Measurements from ENCODE around the gene ANKRD16. TPM values are rescaled to one million over a fixed set of nuclear protein-coding genes. Genes with fewer than 3 reads are reported as not detected.
A peak's percentile ranks its signal among the peaks of the same experiment; 100 is the strongest.

Gene ANKRD16
- total and polyA plus RNA-seq, 2 of the 13 experiments (the other 11 are each of a cell fraction or from before 2014, with no cell fraction given), result 8.0 to 11.4 TPM

GRCh38 chr10:5832946-5833345 is 56.7 kb downstream of the ANKRD16 start:
- Histone ChIP-seq H3K27ac (ENCODE audit: extremely low read length, insufficient read depth, low read length) (no peak overlapping the region), H2AFZ (ENCODE audit: low read length) (no peak overlapping the region), H3K79me2 (ENCODE audit: insufficient read depth, low read length) (no peaks in the 10 kb centered on the region), H3K4me3 (replicated peaks in 1 of 3; ENCODE audit: insufficient read depth in 1 of 3, low read depth in 2 of 3, low read length in 3 of 3) (no peak overlapping the region), H3K9me3 (ENCODE audit: low read length) (no peaks in the 10 kb centered on the region), H3K27me3 (ENCODE audit: control insufficient read depth in 1 of 2, insufficient read depth in 2 of 2, low read length in 2 of 2) (peaks cover 2 to 11% of the 10 kb centered on the region in 2 experiments; a peak in 2 of 5 replicates), H3K36me3 (replicated peaks in 1 of 2; ENCODE audit: control insufficient read depth in 1 of 2, insufficient read depth in 2 of 2, low read length in 2 of 2) (no peaks in the 10 kb centered on the region), H3K4me1 (ENCODE audit: insufficient read depth, low read length) (peaks cover 74% of the 10 kb centered on the region), H3K9ac (ENCODE audit: insufficient read depth, low read depth, low read length) (no peak overlapping the region), H4K20me1 (ENCODE audit: insufficient read depth, low read length) (no peaks in the 10 kb centered on the region), H3K4me2 (ENCODE audit: low read depth, low read length) (0 out of 2 replicates have a peak overlapping the region, but pooled peaks have one; percentile 3)
- FAIRE-seq (no peak), DNase-seq (ENCODE audit: low spot score) (no peak), ATAC-seq (no peak)
- CTCF ChIA-PET (ENCODE audit: low intra/inter-chr PET ratio, low total read pairs), result no interaction called here
- 66% methylated on average over 12 of the region's 13 CpGs for WGBS (ENCODE audit: low lambda C conversion rate)
- intact Hi-C loops (cut with micrococcal nuclease; ENCODE audit: unreplicated experiment) (no loop called here), in situ Hi-C loops (cut with HindIII; ENCODE audit: extremely low pct_ligation_motif_present, low pct_unique_long_range_greater_than_20kb) (no loop called here)
- POLR2A ChIA-PET, result interaction anchor here (4.6 kb wide), 1 partner anchor 19 kb away, joined by 21 read pairs; the partner anchor contains the start of gene GDI2
- no TSS peak for BruUV-seq (replicated peaks)
- TF ChIP-seq ZNF670 (CRISPR knock-in tag; IDR thresholded peaks at IDR 0.05; ENCODE audit: borderline replicate concordance) (no peak), ZBTB4 (CRISPR knock-in tag; IDR thresholded peaks at IDR 0.05; ENCODE audit: borderline replicate concordance) (no peak), ZNF121 (CRISPR knock-in tag; IDR thresholded peaks at IDR 0.05) (no peak), HNRNPH1 (optimal IDR thresholded peaks at IDR 0.05; ENCODE audit: low read depth, low read length) (no peak)

GRCh38 chr10:5831446-5831782 is 58.3 kb downstream of the ANKRD16 start:
- H3K79me2 ChIP-seq (ENCODE audit: insufficient read depth, low read length), result no peaks in the 10 kb centered on the region
- no TSS peak for BruUV-seq (replicated peaks)
- no peaks in the 10 kb centered on the region for H3K36me3 ChIP-seq (replicated peaks in 1 of 2; ENCODE audit: control insufficient read depth in 1 of 2, insufficient read depth in 2 of 2, low read length in 2 of 2)
- no peaks in the 10 kb centered on the region for H3K9me3 ChIP-seq (ENCODE audit: low read length)
- H3K4me3 ChIP-seq (replicated peaks in 1 of 3; ENCODE audit: insufficient read depth in 1 of 3, low read depth in 2 of 3, low read length in 3 of 3), result peak overlapping the region in 2 of 3 experiments; percentile 20 to 54; a peak in 1 of 6 replicates
- WGBS (ENCODE audit: low lambda C conversion rate), result 10% methylated on average over 7 of the region's 8 CpGs
- in situ Hi-C loops (cut with HindIII; ENCODE audit: extremely low pct_ligation_motif_present, low pct_unique_long_range_greater_than_20kb) (no loop called here), intact Hi-C loops (cut with micrococcal nuclease; ENCODE audit: unreplicated experiment) (no loop called here)
- H3K4me1 ChIP-seq (ENCODE audit: insufficient read depth, low read length), result peaks cover 76% of the 10 kb centered on the region
- no peaks in the 10 kb centered on the region for H4K20me1 ChIP-seq (ENCODE audit: insufficient read depth, low read length)
- no peak overlapping the region for H3K27ac ChIP-seq (ENCODE audit: extremely low read length, insufficient read depth, low read length)
- H3K9ac ChIP-seq (ENCODE audit: insufficient read depth, low read depth, low read length), result no peak overlapping the region
- peak; percentile 51 for DNase-seq (ENCODE audit: low spot score)
- FAIRE-seq, result no peak
- ATAC-seq, result peak; percentile 78
- ChIA-PET POLR2A (interaction anchor here (1.2 to 4.6 kb wide), 4 partner anchors 9 to 59 kb away, joined by 3 to 21 read pairs (median 6); partner anchors contain the start of genes ANKRD16, FBH1 and GDI2), CTCF (ENCODE audit: low intra/inter-chr PET ratio, low total read pairs) (no interaction called here)
- peak overlapping the region; percentile 65 for H3K4me2 ChIP-seq (ENCODE audit: low read depth, low read length)
- peaks cover 2 to 11% of the 10 kb centered on the region in 2 experiments; a peak in 2 of 5 replicates for H3K27me3 ChIP-seq (ENCODE audit: control insufficient read depth in 1 of 2, insufficient read depth in 2 of 2, low read length in 2 of 2)
- H2AFZ ChIP-seq (ENCODE audit: low read length), result no peak overlapping the region
- TF ChIP-seq HNF4A (CRISPR knock-in tag; IDR thresholded peaks at IDR 0.05), result peak; percentile 60
- TF ChIP-seq ZNF740 (CRISPR knock-in tag; IDR thresholded peaks at IDR 0.05), result 0 out of 2 replicates have a peak, but pooled peaks have one; percentile 61
- TF ChIP-seq FOXP1 (IDR thresholded peaks at IDR 0.05), result no peak
- no peak for TF ChIP-seq FOXP1 (CRISPR knock-in tag; IDR thresholded peaks at IDR 0.05)
- TF ChIP-seq SAP130 (CRISPR knock-in tag; IDR thresholded peaks at IDR 0.05; ENCODE audit: low read depth), result peak; percentile 36; the same call in 1 of the 2 replicates
- peak; percentile 25; the same call in 1 of the 2 replicates for TF ChIP-seq FOXK1 (CRISPR knock-in tag; IDR thresholded peaks at IDR 0.05; ENCODE audit: borderline replicate concordance, low read depth)
- peak; percentile 43; the same call in 1 of the 2 replicates for TF ChIP-seq FOXO1 (CRISPR knock-in tag; IDR thresholded peaks at IDR 0.05)
- peak; percentile 95 for TF ChIP-seq NR2F6 (IDR thresholded peaks at IDR 0.05)
- TF ChIP-seq NR2F6 (CRISPR knock-in tag; IDR thresholded peaks at IDR 0.05), result peak; percentile 97
- peak; percentile 38; the same call in 1 of the 2 replicates for TF ChIP-seq ZNF331 (CRISPR knock-in tag; IDR thresholded peaks at IDR 0.05)
- peak; percentile 14; the same call in 1 of the 2 replicates for TF ChIP-seq MAX (IDR thresholded peaks at IDR 0.05)
